T-helper 2 cell treated with Interferon-gamma antibody and Interleukin-4, amounts not matched to agents 5 μg/mL and 100 μg/mL, for 36 hours (primary cell): ENCODE results near the gene METAP1.

Experiments
- DNase-seq: peaks from one replicate; pipeline ENCODE4 v3.0.0; 2021; ENCODE audit warnings: low spot score
- H3K27ac Mint-ChIP-seq: one replicate; pipeline ENCODE4 v1.8.0; 2021; ENCODE audit warnings: mild to moderate bottlenecking, mixed read lengths
- H3K27me3 Mint-ChIP-seq: one replicate; pipeline ENCODE4 v1.8.0; 2021; ENCODE audit warnings: low read depth, mixed read lengths
- H3K36me3 Mint-ChIP-seq: one replicate; pipeline ENCODE4 v1.8.0; 2021; ENCODE audit warnings: low read depth, mixed read lengths
- H3K4me1 Mint-ChIP-seq: one replicate; pipeline ENCODE4 v1.8.0; 2021; ENCODE audit warnings: low read depth, mixed read lengths
- H3K4me3 Mint-ChIP-seq: one replicate; pipeline ENCODE4 v1.8.0; 2022; ENCODE audit warnings: mild to moderate bottlenecking, moderate library complexity, mixed read lengths
- H3K9me3 Mint-ChIP-seq: one replicate; pipeline ENCODE4 v1.8.0; 2021; ENCODE audit warnings: mixed read lengths

The METAP1 gene

GRCh38 chr4:98995183-98996055 is at the start of gene METAP1:
METAP1 (plus strand) TSS chr4:98995721; CDS start chr4:98995754, 33 bp downstream.
- peaks cover 7% of the 10 kb centered on the region for H3K36me3 Mint-ChIP-seq
- peak within 1 kb of the TSS; percentile 99 for H3K27ac Mint-ChIP-seq
- no peaks in the 10 kb centered on the region for H3K9me3 Mint-ChIP-seq
- peak; percentile 96 for DNase-seq
- no peaks in the 10 kb centered on the region for H3K27me3 Mint-ChIP-seq
- peaks cover 26% of the 10 kb centered on the region for H3K4me1 Mint-ChIP-seq
- peak within 1 kb of the TSS; percentile 93 for H3K4me3 Mint-ChIP-seq

- H3K4me3 Mint-ChIP-seq, result no peak overlapping the region
Observed at GRCh38 chr4:98946359-98946758, 49.2 kb upstream of the METAP1 start.

GRCh38 chr4:98950925-98951324 is 44.6 kb upstream of the METAP1 start:
- no peaks in the 10 kb centered on the region for H3K36me3 Mint-ChIP-seq
- H3K27ac Mint-ChIP-seq, result no peak overlapping the region
- no peaks in the 10 kb centered on the region for H3K4me1 Mint-ChIP-seq
- no peaks in the 10 kb centered on the region for H3K9me3 Mint-ChIP-seq
- H3K4me3 Mint-ChIP-seq, result no peak overlapping the region
- peaks cover 5% of the 10 kb centered on the region for H3K27me3 Mint-ChIP-seq
- no peak for DNase-seq

More at GRCh38 chr4:98946359-98946758, 49.2 kb upstream of the METAP1 start:
- no peaks in the 10 kb centered on the region for H3K4me1 Mint-ChIP-seq
- no peak overlapping the region for H3K27ac Mint-ChIP-seq
- DNase-seq, result no peak
- no peaks in the 10 kb centered on the region for H3K9me3 Mint-ChIP-seq
- H3K27me3 Mint-ChIP-seq, result no peaks in the 10 kb centered on the region
- no peaks in the 10 kb centered on the region for H3K36me3 Mint-ChIP-seq

- peaks cover 7% of the 10 kb centered on the region for H3K27me3 Mint-ChIP-seq
- no peak overlapping the region for H3K4me3 Mint-ChIP-seq
- H3K27ac Mint-ChIP-seq, result no peak overlapping the region
- no peaks in the 10 kb centered on the region for H3K4me1 Mint-ChIP-seq
- DNase-seq, result no peak
- no peaks in the 10 kb centered on the region for H3K9me3 Mint-ChIP-seq
- no peaks in the 10 kb centered on the region for H3K36me3 Mint-ChIP-seq
Observed at GRCh38 chr4:98951710-98952109, 43.8 kb upstream of the METAP1 start.

GRCh38 chr4:98955229-98955628 is 40.3 kb upstream of the METAP1 start:
- H3K4me1 Mint-ChIP-seq, result no peaks in the 10 kb centered on the region
- no peaks in the 10 kb centered on the region for H3K36me3 Mint-ChIP-seq
- no peaks in the 10 kb centered on the region for H3K9me3 Mint-ChIP-seq
- no peak overlapping the region for H3K27ac Mint-ChIP-seq
- no peak overlapping the region for H3K4me3 Mint-ChIP-seq
- DNase-seq, result no peak
- H3K27me3 Mint-ChIP-seq, result peaks cover 7% of the 10 kb centered on the region

GRCh38 chr4:98958065-98958464 is 37.5 kb upstream of the METAP1 start:
- Mint-ChIP-seq H3K27me3 (peaks cover 7% of the 10 kb centered on the region), H3K27ac (no peak overlapping the region), H3K4me3 (no peak overlapping the region), H3K9me3 (no peaks in the 10 kb centered on the region), H3K4me1 (no peaks in the 10 kb centered on the region), H3K36me3 (no peaks in the 10 kb centered on the region)
- DNase-seq, result no peak

GRCh38 chr4:98959411-98959810 is 36.1 kb upstream of the METAP1 start:
- peaks cover 5% of the 10 kb centered on the region for H3K27me3 Mint-ChIP-seq
- no peaks in the 10 kb centered on the region for H3K4me1 Mint-ChIP-seq
- H3K36me3 Mint-ChIP-seq, result no peaks in the 10 kb centered on the region
- H3K9me3 Mint-ChIP-seq, result no peaks in the 10 kb centered on the region
- DNase-seq, result no peak
- no peak overlapping the region for H3K4me3 Mint-ChIP-seq
- H3K27ac Mint-ChIP-seq, result no peak overlapping the region

GRCh38 chr4:98961770-98962169 is 33.8 kb upstream of the METAP1 start:
- Mint-ChIP-seq H3K9me3 (no peaks in the 10 kb centered on the region), H3K4me3 (no peak overlapping the region), H3K27ac (no peak overlapping the region), H3K36me3 (peaks cover 1% of the 10 kb centered on the region), H3K27me3 (no peaks in the 10 kb centered on the region), H3K4me1 (no peaks in the 10 kb centered on the region)
- DNase-seq, result no peak

- Mint-ChIP-seq H3K27ac (no peak overlapping the region), H3K36me3 (peaks cover 1% of the 10 kb centered on the region), H3K27me3 (peaks cover 2% of the 10 kb centered on the region), H3K4me3 (no peak overlapping the region), H3K4me1 (no peaks in the 10 kb centered on the region), H3K9me3 (no peaks in the 10 kb centered on the region)
- no peak for DNase-seq
Observed at GRCh38 chr4:98963538-98964433, 31.7 kb upstream of the METAP1 start.

- Mint-ChIP-seq H3K36me3 (peaks cover 1% of the 10 kb centered on the region), H3K27me3 (peaks cover 11% of the 10 kb centered on the region), H3K4me3 (no peak overlapping the region), H3K27ac (no peak overlapping the region), H3K9me3 (no peaks in the 10 kb centered on the region), H3K4me1 (no peaks in the 10 kb centered on the region)
- no peak for DNase-seq
Observed at GRCh38 chr4:98966926-98967325, 28.6 kb upstream of the METAP1 start.

GRCh38 chr4:98967786-98968329 is 27.7 kb upstream of the METAP1 start:
- Mint-ChIP-seq H3K36me3 (peaks cover 1% of the 10 kb centered on the region), H3K4me1 (no peaks in the 10 kb centered on the region), H3K9me3 (no peaks in the 10 kb centered on the region), H3K27ac (no peak overlapping the region), H3K4me3 (no peak overlapping the region), H3K27me3 (peaks cover 11% of the 10 kb centered on the region)
- no peak for DNase-seq

GRCh38 chr4:98969878-98970785 is 25.4 kb upstream of the METAP1 start:
- Mint-ChIP-seq H3K4me3 (no peak overlapping the region), H3K9me3 (no peaks in the 10 kb centered on the region), H3K27ac (no peak overlapping the region), H3K27me3 (peaks cover 21% of the 10 kb centered on the region), H3K4me1 (no peaks in the 10 kb centered on the region), H3K36me3 (no peaks in the 10 kb centered on the region)
- DNase-seq, result no peak

- no peaks in the 10 kb centered on the region for H3K4me1 Mint-ChIP-seq
- peaks cover 19% of the 10 kb centered on the region for H3K27me3 Mint-ChIP-seq
- H3K4me3 Mint-ChIP-seq, result no peak overlapping the region
- no peak overlapping the region for H3K27ac Mint-ChIP-seq
- H3K36me3 Mint-ChIP-seq, result no peaks in the 10 kb centered on the region
- no peak for DNase-seq
- no peaks in the 10 kb centered on the region for H3K9me3 Mint-ChIP-seq
Observed at GRCh38 chr4:98976716-98977115, 18.8 kb upstream of the METAP1 start.
